Measurements from ENCODE around the gene ST6GALNAC3. TPM values are rescaled to one million over a fixed set of nuclear protein-coding genes. Genes with fewer than 3 reads are reported as not detected.

ST6GALNAC3 gene
- polyA plus RNA-seq, 1 donor (not counting 4 experiments of a cell fraction or from before 2014, with no cell fraction given), result 0.08 TPM

GRCh38 chr1:76354236-76354635 lies 279.7 kb downstream of the ST6GALNAC3 start:
- Histone ChIP-seq H3K4me1 (ENCODE audit: control insufficient read depth, extremely low read depth, insufficient read depth, low read length) (no peaks in the 10 kb centered on the region), H3K9me3 (ENCODE audit: control insufficient read depth, low read depth, low read length) (no peaks in the 10 kb centered on the region), H3K27me3 (ENCODE audit: control insufficient read depth, extremely low read depth, insufficient read depth, low read length) (no peaks in the 10 kb centered on the region), H3K9ac (ENCODE audit: control insufficient read depth, extremely low read depth, insufficient read depth, low read length) (no peak overlapping the region), H3K4me2 (ENCODE audit: control insufficient read depth, extremely low read depth, insufficient read depth, low read depth, low read length) (no peak overlapping the region), H3K27ac (ENCODE audit: control insufficient read depth, insufficient read depth, low read length) (no peak overlapping the region), H2AFZ (ENCODE audit: control insufficient read depth, low read length) (no peak overlapping the region), H3K79me2 (ENCODE audit: control insufficient read depth, insufficient read depth, low read length) (no peaks in the 10 kb centered on the region), H3K4me3 (ENCODE audit: control insufficient read depth in 2 of 3, extremely low read depth in 1 of 3, insufficient read depth in 2 of 3, low read depth in 1 of 3, low read length in 3 of 3) (no peak overlapping the region), H3K9me1 (ENCODE audit: control insufficient read depth, extremely low read depth, insufficient read depth, low read length) (no peaks in the 10 kb centered on the region), H4K20me1 (ENCODE audit: control insufficient read depth, extremely low read depth, insufficient read depth, low read length) (no peaks in the 10 kb centered on the region), H3K36me3 (ENCODE audit: control insufficient read depth in 2 of 2, extremely low read depth in 1 of 2, insufficient read depth in 2 of 2, low read length in 2 of 2) (no peaks in the 10 kb centered on the region)
- dilution Hi-C loops (cut with MboI; ENCODE audit: extremely low pct_ligation_motif_present, low sequenced_read_pairs), result no loop called here
- no peak for FAIRE-seq
- no peak for TF ChIP-seq EZH2 (IDR thresholded peaks at IDR 0.05; ENCODE audit: low read length)
- TF ChIP-seq CTCF (optimal IDR thresholded peaks at IDR 0.05 in 1 of 3, IDR thresholded peaks at IDR 0.05 in 1 of 3, conservative IDR thresholded peaks at IDR 0.05 in 1 of 3; ENCODE audit: extremely low read depth in 1 of 3, insufficient read depth in 2 of 3, low read length in 3 of 3), result no peak
- DNase-seq (ENCODE audit: low read depth, low spot score), result no peak

GRCh38 chr1:76366726-76367125 lies 292.2 kb downstream of the ST6GALNAC3 start:
- dilution Hi-C loops (cut with MboI; ENCODE audit: extremely low pct_ligation_motif_present, low sequenced_read_pairs), result no loop called here
- no peak for FAIRE-seq
- Histone ChIP-seq H3K9me3 (ENCODE audit: control insufficient read depth, low read depth, low read length) (no peaks in the 10 kb centered on the region), H3K4me3 (ENCODE audit: control insufficient read depth in 2 of 3, extremely low read depth in 1 of 3, insufficient read depth in 2 of 3, low read depth in 1 of 3, low read length in 3 of 3) (no peak overlapping the region), H3K79me2 (ENCODE audit: control insufficient read depth, insufficient read depth, low read length) (no peaks in the 10 kb centered on the region), H3K9me1 (ENCODE audit: control insufficient read depth, extremely low read depth, insufficient read depth, low read length) (no peaks in the 10 kb centered on the region), H4K20me1 (ENCODE audit: control insufficient read depth, extremely low read depth, insufficient read depth, low read length) (no peaks in the 10 kb centered on the region), H2AFZ (ENCODE audit: control insufficient read depth, low read length) (no peak overlapping the region), H3K36me3 (ENCODE audit: control insufficient read depth in 2 of 2, extremely low read depth in 1 of 2, insufficient read depth in 2 of 2, low read length in 2 of 2) (no peaks in the 10 kb centered on the region), H3K27me3 (ENCODE audit: control insufficient read depth, extremely low read depth, insufficient read depth, low read length) (no peaks in the 10 kb centered on the region), H3K4me1 (ENCODE audit: control insufficient read depth, extremely low read depth, insufficient read depth, low read length) (no peaks in the 10 kb centered on the region), H3K9ac (ENCODE audit: control insufficient read depth, extremely low read depth, insufficient read depth, low read length) (no peak overlapping the region), H3K27ac (ENCODE audit: control insufficient read depth, insufficient read depth, low read length) (no peak overlapping the region), H3K4me2 (ENCODE audit: control insufficient read depth, extremely low read depth, insufficient read depth, low read depth, low read length) (no peak overlapping the region)
- TF ChIP-seq CTCF (optimal IDR thresholded peaks at IDR 0.05 in 1 of 3, IDR thresholded peaks at IDR 0.05 in 1 of 3, conservative IDR thresholded peaks at IDR 0.05 in 1 of 3; ENCODE audit: extremely low read depth in 1 of 3, insufficient read depth in 2 of 3, low read length in 3 of 3) (no peak), EZH2 (IDR thresholded peaks at IDR 0.05; ENCODE audit: low read length) (no peak)
- DNase-seq (ENCODE audit: low read depth, low spot score), result no peak

All from keratinocyte (primary cell).